Measurements from ENCODE around the gene MCC.

MCC gene

GRCh38 chr5:113267361-113267900 is 220.8 kb downstream of the MCC start:
- no peak for DNase-seq

- DNase-seq = no peak
Measured at GRCh38 chr5:113266913-113267227, 221.4 kb downstream of the MCC start.

GRCh38 chr5:113266227-113266912 is 221.9 kb downstream of the MCC start:
- DNase-seq = no peak

GRCh38 chr5:113265190-113265589 is 223.1 kb downstream of the MCC start:
- DNase-seq = no peak

- no peak for DNase-seq
Measured at GRCh38 chr5:113264046-113264445, 224.2 kb downstream of the MCC start.

DNA sequence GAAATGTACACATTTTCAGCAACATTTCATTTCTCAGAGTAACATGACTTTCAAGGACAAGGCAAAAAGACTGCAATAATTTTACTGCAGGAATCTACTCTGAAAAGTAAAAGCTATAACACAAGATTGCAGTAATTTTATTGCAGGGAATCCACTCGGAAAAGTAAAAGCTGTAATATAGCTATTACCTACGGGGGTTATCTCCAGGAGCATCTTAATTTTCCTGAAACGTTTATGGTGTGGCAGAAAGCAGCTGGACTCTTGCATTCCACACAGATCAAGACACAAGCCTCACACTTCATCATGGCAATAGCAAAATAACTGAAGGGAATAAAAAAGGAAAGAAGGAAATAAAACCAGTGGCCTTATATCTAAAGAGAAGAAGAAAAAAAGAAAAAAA is 224.7 kb downstream of the MCC start:
- DNase-seq = no peak

DNA sequence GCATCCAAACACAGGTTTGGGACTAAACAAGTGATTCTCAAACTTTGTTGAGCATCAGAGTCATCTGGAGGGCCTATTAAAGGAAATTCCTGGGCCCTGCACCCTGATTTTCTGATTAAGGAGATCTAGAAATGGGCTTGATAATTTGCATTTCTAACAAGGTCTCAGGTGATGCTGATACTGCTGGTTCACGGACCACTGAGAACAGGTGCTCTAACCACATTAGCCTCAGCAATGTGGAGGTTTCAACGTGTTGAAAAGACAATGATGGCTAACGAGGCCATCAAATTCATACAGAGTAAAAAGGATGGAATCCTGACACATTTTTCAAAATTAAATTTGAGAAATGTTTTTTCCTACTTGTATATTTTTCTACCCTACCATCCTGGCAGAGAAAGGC is 225.6 kb downstream of the MCC start:
- DNase-seq = no peak

- DNase-seq = no peak
Measured at GRCh38 chr5:113259034-113259433, 229.2 kb downstream of the MCC start.

GRCh38 chr5:113257545-113257944 is 230.7 kb downstream of the MCC start:
- DNase-seq = no peak

DNA sequence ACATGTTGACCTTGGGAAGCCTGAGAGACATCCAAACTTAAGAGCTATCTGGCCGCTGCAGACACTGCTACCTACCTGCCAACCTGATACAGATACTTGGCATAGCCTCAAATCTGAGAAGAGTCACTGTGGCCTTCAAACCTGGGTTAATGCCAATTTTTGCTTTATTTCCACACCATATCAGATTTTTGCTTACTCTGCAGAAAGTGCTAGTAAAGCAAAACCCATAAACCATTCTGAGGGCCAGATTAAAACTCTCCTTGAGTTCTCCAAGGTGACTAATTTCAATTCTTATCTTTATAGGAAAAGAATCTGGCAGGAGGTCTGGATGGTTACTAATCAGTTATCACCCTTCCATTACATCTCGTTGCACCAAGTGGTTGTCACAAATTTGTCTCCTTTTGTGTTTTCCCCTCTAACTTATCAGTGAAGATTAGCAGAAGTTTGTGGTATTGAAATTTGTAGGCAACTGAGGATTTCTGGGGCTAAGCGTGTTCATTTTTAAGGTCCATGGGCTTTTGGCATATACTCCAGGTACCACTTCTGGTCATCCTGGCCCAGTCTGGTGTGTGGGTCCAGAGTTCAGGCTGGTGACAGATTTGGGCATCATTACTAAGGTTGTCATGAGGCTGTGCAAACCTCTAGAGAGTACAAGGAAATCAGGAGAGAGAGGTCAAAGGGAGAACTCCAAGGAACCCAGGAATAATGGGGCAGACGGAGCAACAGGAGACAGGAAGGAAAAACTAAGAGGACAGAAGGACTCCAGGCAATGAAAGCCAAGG is 231.4 kb downstream of the MCC start:
- DNase-seq = no peak

DNA sequence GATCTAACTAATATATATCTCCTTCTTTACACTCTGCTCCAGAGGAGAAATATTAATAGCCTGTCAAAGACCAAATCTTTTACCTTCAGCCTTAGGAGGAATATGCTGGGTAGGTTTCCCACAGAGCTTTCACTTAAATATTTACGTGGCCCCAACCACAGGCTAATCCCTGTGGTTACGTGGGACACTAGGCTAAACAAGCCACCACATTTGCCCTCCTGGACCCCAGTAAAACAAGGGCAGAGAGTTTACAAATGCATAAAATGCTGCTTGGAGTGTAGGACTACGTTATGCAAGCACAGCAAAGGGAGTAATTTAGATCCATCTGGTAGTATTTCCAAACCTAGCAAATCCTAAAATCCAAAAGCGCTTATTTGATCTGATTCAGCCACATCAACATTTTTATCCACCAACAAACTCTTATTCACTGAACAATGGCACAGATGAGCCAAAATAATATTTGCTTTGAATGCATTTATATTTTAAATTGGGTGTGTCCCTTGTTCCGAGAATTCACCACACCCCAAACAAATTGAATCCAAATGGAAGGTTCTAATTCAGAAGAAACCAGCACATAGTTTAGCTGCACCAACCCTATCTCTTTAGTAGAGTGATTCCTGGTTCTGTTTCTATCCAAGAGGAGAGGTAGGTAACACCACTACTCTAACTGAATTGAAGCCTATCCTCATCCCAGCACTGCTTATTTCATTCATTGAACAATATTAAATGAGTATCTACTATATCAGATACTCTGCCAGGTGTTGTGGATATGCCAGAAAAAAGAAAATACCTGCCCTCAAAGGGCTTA is 232.5 kb downstream of the MCC start:
- no peak for DNase-seq

DNA sequence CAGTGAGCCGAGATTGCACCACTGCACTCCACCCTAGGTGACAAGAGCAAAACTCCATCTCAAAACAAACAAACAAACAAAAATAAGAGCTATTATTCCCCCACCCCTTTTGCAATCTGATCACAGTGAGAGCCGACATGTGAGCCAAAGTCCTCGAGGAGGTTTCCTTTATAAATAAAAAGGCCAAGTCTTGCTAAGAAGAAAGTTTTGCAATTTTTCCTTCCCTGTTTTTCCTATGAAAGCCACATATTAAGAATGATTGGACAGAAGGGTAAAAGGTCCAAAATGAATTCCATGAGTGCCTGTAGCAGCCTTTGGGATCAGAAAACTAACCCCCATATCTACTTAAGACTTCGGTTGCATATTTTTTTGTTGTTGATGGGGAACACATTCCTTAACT is 233.1 kb downstream of the MCC start:
- no peak for DNase-seq

GRCh38 chr5:113253037-113253436 is 235.2 kb downstream of the MCC start:
- DNase-seq = no peak

DNA sequence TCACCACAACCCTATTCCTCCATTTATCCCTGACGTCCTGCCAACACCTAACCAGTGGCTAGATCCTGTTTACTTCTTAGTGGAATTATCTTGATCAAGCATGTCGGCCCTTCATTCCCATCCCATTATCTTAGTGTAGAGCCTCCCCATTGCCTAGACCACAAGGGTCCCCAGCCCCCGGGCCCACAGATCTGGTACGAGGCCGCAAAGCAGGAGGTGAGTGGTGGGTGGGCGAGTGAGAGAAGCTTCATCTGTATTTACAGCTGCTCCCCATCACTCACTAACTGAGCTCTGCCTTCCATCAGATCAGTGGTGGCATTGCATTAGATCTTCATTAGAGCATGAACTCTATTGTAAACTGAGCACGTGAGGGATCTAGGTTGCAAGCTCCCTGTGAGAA is 236.2 kb downstream of the MCC start:
- DNase-seq = no peak

GRCh38 chr5:113250341-113250953 is 237.8 kb downstream of the MCC start:
- no peak for DNase-seq

- DNase-seq = no peak
Measured at GRCh38 chr5:113249206-113249605, 239.0 kb downstream of the MCC start.

GRCh38 chr5:113246361-113246870 is 241.8 kb downstream of the MCC start:
- no peak for DNase-seq

DNA sequence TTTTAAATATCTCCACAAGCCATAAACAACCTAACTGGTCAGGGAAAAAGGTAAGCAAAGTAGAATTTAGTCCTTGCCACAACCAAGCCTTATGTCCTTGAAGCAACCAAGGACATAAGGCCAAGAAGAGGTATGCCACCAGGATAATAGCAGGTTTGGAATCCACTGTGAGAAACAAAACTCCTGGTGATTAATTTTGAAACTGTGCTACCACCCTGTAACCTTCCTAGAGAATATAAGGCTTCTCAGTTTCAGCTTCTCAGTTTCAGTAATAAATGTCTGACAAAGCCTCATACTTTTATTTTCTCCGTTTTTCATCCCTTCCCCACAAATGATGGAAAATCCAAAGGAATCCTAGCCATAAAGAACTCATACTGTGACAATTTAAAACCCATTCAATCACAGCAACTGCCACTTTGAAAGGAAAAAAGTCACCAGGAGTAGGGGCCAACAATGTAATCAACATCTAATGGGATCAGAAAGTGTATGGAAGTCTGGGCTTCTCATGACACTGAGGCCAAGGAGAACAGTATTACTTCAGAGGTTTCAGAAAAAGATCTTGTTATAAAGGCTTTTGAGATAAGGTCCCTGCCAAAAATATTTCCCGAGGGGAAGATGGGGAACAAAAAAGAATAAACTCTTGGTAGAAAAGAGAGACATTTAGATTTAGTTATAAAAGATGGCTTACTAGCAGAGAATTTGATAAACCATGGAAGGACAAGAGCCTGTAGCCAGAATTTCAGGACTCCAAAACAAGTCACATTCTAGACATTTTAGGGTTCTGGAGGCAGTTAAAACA is 242.6 kb downstream of the MCC start:
- DNase-seq = no peak

GRCh38 chr5:113244966-113245365 is 243.3 kb downstream of the MCC start:
- DNase-seq = no peak

- DNase-seq = no peak
Measured at GRCh38 chr5:113243349-113243664, 244.9 kb downstream of the MCC start.

DNA sequence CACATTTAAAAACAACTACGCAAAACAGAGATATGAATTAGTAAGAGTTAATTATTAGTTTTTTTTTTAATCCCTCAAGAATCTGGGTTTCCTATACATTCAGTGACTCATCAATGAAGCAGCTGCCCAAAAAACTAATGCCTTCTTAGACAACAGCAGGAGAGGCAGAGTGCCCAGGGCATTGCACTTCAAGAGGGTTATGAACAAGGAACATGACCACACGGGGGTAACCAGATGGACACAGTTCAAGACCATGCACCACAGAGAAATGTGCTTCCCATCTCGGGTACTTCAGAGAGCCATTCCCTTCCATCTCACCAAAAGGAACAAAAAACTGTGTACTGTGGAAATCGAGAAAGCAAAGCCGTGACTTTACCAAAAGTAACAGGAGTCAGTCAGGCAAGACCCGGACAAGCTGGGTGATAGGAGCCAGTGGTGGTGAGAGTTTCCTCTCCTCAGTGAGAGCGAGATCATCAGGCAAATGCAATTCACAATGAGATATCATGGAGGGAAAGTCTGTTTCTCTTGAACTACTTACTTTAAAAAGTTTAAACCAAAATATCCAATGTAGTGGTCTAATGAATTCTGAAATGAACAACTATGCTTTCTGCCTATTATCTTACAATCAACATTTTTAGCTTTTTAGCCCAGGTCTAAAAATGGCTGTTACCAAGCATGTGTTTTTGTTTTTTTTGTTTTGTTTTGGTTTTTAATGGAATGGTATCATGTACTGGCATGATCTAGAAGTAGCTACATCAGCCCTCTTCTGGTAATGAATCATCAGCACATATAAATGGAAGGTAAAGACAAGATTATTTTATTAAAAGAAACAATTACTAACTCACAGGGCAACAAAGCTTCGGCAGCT is 245.5 kb downstream of the MCC start:
- no peak for DNase-seq

Measured in CD4-positive, alpha-beta T cell treated with Interleukin-17A for 1 hour (primary cell).